NCI-H526 treated with DMSO at 0.1 percent for 48 hours (cell line): ENCODE data around the gene SNX11.
"Not testable (repeated sequence)": the region's sequence is repeated elsewhere in the genome, so short reads cannot be mapped to it uniquely, and the experiment has no call there.

Experiments
- DNase-seq: peaks from one replicate; lab custom pipeline; 2025; lab: John Stamatoyannopoulos, UW

SNX11 gene

DNA sequence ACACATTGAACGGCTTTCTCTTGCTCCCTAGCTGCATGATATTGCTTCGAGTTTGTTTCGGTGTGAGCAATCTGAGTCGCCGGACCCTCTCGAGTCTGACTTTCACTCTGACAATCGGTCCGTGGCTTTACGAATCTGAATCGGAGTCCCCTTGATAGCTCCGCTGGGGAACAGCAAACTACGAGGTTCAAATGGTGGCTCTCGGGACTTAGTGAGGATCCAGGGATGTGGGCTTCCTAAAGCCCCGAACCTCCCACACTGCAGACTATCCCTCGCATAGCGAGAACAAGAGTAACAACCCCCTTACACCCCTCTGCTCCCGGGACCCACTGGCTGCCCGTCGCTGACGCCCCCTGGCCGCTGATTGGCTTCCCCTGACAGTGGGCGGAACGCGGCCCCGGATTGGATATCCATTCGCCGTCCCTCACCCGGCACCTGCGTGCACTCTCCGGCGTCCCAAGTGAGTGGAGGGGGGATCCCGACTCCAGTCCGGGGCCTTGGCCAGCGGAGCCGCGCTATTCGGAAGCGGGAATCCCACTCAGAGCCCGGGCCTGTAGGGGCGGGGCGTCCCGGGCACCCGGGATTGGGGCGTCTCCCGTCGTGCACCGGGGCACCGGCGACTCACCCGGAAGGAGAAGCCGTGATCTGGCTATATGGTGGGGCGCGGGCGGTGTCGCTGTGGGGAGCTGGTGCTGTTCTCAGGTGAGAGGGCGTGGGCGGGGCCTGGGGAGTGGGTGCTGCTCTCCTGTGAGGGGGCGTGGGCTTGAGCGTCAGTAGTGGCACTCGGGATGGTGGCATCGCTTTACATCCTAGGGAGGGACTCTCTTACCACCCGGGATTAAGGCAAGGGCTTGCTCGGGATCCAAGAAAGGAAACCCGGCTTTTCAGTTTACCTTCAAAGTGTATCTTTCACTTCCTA, at the start of gene SNX11:
Gene SNX11, plus strand, starts transcription at position 630 of the 919 bp plus-strand sequence. CDS start 4,278 bp downstream, outside the sequence.
- peak; percentile 87 for DNase-seq

- no peak for DNase-seq
These were observed 49.0 kb upstream of the SNX11 start for GRCh38 chr17:48058393-48059124.

GRCh38 chr17:48059125-48059668, 48.4 kb upstream of the SNX11 start:
- DNase-seq: no peak

GRCh38 chr17:48060249-48060648, 47.3 kb upstream of the SNX11 start:
- DNase-seq: no peak

DNA sequence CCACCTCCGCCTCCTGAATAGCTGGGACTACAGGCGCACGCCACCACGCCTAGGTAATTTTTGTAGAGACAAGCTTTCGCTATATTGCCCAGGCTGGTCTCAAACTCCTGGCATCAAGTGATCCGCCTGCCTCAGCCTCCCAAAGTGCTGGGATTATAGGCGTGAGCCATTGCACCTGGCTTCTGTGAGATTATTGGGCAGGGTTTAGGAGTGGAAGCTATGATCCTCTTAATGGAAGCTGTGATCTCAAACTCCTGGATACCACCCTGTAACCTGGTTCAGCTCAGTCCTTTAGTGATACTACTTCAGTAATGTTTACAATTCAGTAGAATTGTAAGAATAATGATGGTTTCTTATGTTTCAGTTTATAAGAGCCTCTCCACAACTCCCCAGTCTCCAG, 45.3 kb upstream of the SNX11 start:
- no peak for DNase-seq

- DNase-seq: no peak
These were observed 42.9 kb upstream of the SNX11 start for GRCh38 chr17:48064638-48065037.

- DNase-seq: no peak
These were observed 41.4 kb upstream of the SNX11 start for GRCh38 chr17:48066192-48066591.

- DNase-seq: no peak
These were observed 40.9 kb upstream of the SNX11 start for GRCh38 chr17:48066656-48067055.

DNA sequence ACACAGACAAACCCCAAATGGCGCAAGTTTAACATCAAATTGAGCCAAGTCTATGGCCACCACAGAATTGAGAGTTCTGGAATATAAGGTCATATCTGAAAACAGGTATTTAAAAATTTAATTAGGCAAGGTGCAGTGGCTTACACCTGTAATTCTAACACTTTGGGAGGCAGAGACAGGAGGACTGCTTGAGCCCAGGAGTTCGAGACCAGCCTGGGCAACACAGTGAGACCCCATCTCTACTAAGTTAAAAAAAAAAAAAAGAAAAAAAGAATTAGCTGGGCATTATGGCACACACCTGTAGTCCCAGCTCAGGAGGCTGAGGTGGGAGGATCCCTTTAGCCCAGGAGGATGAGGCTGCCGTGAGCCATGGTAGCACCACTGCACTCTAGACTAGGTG, 40.3 kb upstream of the SNX11 start:
- DNase-seq: no peak

DNA sequence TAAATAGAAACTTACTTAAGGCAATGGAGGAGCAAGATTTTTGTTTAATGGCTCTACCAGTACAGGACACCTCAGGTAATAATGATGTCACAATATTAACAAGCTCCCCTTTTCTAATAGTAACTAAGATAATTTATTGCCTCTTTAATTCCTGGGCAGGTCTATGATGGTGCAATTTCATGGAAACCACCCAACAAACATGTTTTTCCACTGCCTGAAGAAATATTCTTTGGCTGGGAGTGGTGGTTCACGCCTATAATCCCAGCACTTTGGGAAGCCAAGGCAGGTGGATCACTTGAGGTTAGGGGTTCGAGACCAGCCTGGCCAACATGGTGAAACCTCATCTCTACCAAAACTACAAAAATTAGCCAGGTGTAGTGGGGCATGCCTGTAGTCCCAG, 39.8 kb upstream of the SNX11 start:
- DNase-seq: not testable (repeated sequence)

- no peak for DNase-seq
These were observed 39.0 kb upstream of the SNX11 start for GRCh38 chr17:48068491-48068961.

DNA sequence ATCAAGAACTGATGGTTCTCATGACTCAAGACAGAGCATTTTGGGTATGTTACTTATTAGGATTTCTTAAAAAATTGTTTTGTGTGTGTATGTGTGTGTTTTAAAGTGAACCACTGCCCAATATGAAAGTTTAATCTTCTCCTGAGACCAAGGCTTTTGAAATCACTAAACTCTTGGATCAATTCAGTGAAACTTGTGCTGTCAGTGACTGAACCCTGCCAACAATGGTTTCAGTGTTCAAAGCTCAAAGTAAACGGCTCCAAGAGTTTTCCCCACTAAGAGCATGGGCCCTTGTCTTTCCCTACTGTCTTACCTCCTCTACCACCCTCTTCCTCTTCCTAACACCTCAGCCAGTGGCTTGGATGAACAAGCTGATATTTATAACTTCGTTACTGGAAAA, 37.4 kb upstream of the SNX11 start:
- DNase-seq: no peak

DNA sequence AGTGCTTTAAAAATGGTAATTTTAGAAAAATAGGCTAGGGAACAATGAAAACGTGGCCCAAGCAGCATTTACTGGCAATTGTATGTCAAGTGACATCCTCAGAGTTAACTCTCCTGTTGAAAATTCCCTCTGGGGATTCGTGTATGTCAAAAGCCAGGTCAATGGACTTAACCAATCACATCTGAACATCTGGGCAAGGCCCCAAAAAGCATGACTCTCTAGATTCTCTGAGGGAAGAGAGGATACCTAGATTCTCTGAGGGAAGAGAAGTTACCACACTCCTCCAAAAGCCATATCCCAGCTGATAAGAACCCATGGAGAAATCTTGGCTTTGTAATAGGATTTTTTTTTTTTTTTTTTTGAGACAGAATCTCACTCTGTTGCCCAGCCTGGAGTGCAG, 35.9 kb upstream of the SNX11 start:
- no peak for DNase-seq

DNA sequence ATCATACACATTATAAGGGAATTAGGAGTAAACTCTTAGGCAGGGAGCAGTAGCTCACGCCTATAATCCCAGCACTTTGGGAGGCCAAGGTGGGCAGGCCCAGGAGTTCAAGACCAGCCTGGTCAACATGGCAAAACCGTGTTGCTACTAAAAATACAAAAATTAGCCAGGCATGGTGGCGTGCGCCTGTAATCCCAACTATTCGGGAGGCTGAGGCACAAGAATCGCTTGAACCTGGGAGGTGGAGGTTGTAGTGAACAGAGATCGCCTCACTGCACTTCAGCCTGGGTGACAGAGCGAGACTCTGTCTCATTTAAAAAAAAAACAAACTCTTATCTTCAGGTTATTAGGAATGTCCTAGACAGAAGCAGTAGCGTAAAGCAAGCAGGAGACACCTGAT, 34.8 kb upstream of the SNX11 start:
- not testable (repeated sequence) for DNase-seq

DNA sequence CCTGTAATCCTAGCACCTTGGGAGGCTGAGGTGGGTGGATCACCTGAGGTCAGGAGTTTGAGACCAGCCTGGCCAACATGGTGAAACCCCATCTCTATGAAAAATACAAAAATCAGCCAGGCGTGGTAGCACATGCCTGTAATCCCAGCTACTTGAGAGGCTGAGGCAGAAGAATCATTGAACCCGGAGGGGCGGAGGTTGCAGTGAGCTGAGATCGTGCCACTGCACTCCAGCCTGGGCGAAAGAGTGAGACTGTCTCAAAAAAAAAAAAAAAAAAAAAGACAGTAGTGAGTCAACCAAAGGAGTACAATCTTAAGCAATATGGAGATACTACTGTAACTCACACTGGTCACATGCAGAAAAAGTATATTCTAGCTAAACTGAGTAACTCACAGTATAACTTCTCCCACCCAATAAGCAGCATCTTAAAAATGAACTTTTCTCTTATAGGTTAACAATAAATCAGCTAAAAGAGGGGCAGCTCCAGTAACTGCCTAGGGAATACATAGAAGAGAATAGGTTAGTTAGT, 33.9 kb upstream of the SNX11 start:
- DNase-seq: not testable (repeated sequence)

DNA sequence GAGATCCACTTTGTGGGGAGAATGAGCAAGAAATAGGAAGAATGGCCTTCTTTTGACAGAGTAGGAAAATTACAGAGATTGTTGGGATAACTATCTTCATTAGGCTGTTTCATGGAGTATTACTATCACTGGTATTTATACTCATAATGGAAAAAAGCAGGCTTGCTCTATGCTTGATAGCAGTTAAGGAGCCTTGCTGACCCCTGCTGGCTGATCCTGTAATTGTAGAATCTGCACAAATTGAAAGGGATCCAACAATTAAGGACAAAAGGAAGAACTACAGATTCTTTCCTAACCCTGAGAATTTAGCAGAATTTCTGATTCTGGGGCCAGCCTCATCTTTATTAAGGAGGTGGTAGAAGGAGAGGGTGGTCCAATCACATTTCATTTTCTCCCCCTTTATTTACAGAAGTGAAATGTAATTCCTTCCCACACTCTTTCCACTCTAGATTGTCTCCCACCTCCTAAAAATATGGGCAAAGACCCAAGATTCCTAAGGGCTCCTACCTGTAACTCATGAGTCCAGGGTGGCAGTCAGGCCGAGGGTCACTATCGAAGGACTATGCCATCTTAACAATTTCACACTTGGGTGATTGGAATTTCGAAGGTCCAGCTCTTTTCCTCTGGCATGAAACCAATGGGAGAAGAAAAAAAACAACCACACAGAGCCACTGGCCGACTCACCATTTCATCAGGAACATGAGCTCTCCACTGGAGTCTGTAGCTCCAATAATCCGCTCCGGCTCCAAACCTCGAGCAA, 33.1 kb upstream of the SNX11 start:
- peak; percentile 52 for DNase-seq

GRCh38 chr17:48077152-48077551, 30.4 kb upstream of the SNX11 start:
- not testable (repeated sequence) for DNase-seq

DNA sequence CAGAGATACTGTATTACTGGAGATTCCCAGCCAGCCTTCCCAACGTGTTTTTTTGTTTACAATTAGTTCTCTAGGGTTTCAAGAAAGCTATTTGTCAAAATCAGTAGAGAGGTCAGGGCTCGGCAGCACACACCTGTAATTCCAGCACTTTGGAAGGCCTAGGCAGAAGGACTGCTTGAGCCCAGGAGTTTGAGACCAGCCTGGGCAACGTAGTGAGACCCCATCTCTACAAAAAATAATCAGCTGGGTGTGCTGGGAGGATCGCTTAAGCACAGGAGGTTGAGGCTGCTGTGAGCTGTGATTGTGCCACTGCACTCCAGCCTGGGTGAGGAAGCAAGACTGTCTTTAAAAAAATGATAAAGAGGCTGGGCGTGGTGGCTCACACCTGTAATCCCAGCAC, 25.7 kb upstream of the SNX11 start:
- no peak for DNase-seq

GRCh38 chr17:48084932-48085331, 22.6 kb upstream of the SNX11 start:
- DNase-seq: no peak

DNA sequence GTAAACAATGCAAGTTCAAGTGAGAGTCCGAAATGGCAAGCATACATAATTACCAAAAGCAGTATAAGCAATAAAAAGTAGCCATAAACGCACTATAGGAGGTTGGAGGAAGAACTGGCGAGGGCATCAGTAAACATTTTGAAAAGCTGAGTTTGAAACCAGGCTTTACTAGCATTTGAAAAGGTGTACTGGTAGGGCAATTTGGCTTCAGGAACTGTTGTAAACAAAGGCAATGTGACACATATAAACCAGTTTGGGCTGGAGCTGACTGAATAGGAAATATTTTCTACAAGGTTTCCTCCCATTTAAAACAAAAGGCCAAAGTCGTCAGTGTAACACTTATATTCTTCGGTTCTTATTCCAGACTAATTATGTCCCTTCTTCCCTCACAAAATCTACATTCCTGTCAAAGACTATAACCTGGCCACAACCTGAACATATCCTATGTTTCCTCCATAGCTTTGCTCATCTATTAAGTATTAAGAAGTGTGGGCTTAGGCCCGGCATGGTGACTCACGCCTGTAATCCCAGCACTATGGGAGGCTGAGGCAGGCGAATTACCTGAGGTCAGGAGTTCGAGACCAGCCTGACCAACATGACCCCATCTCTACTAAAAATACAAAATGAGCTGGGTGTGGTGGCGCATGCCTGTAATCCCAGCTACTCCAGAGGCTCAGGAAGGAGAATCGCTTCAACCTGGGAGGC, 14.1 kb upstream of the SNX11 start:
- no peak for DNase-seq

- DNase-seq: no peak
These were observed 12.0 kb upstream of the SNX11 start for GRCh38 chr17:48095611-48096010.
